T-helper 22 cell (primary cell): ENCODE results near the gene CTIF.

Experiments used
- DNase-seq: peaks from one replicate; pipeline ENCODE4 v3.0.0-alpha.2; 2020; ENCODE audit warnings: low read depth

CTIF gene

DNA sequence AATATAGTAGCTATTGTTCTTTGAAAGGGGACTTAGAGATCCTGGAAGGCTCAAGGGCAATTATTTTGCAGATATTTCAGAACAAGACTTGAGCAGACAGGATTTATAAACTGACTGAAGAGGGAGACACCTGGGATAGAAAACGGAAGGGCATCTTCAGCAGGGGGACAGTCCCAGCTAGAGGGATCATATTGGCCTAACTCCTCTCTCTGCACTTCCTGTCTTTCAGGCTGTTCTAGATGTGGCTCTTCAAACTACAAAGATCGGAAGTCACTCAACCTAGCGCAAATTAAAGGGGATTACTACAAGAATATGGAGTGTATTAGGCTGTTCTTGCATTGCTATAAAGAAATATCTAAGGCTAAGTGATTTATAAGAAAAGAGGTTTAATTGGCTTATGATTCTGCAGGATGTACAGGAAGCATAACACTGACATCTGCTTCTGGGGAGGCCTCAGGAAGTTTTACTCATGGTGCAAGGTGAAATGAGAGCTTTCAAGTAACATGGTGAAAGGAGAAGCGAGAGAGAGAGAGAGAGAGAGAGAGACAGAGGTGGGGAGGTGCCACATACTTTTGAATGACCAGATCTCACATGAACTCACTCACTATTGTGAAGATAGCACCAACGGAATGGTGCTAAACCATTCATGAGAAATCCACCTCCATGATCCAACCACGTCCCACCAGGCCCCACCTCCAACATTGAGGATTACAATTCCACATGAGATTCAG lies 5.3 kb upstream of the CTIF start:
- DNase-seq = no peak

DNA sequence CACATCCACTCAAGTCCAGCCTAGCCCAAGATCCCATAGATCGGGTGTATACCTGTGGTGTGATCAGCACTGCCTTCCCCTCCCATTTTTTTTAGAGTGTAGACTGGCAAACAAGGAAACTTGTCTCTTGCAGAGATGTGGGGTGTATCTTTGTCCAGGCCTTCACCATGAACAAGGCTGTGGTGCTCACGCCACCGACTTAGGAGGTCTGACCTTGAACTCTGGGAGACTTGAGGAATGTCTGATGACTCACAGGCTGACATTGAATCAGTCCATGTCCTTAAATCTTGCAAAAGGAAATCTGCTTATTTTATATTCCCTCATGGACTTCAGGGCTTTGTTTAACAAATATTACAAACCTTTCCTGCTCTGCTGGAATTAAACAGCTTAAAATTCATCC lies 4.5 kb upstream of the CTIF start:
- DNase-seq = no peak

DNA sequence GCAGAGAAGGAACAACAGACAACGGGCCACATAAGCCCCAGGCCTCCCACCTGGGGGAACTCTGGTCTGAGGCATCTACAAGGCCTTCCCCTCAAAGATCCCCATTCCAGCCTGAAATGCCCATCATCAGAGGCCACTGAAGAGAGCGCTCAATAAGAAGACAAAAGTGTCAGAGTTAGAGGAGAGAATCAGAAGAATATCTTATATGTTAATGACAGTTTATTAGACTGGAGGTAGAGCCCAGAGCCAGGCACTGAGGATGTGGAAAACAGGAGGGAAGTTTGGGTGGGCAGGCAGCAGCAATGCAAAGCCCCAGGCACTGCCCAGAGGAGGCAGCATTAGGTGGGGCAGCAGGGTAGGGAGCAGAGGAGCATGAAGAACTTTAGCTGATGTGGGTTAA lies 2.9 kb upstream of the CTIF start:
- DNase-seq = no peak

DNA sequence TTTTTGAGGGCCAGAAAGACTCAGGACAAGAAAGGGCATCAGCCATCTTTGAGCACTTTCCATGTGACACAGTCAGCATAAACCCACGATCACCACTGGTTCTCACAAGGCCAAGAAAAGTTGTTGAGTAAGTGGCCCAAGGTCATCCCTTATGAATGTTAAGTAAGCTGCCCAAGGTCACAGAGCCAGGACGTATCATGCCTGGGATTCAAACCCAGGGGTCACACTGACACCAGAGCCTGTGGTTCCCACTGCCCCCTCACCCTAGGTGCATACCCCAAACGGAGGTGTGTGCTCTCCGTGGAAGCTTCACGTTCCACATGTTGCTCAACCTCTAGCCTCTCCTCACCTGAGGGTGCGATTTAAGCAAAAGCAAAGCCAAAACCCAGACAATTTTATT lies 2.3 kb upstream of the CTIF start:
- DNase-seq = no peak

DNA sequence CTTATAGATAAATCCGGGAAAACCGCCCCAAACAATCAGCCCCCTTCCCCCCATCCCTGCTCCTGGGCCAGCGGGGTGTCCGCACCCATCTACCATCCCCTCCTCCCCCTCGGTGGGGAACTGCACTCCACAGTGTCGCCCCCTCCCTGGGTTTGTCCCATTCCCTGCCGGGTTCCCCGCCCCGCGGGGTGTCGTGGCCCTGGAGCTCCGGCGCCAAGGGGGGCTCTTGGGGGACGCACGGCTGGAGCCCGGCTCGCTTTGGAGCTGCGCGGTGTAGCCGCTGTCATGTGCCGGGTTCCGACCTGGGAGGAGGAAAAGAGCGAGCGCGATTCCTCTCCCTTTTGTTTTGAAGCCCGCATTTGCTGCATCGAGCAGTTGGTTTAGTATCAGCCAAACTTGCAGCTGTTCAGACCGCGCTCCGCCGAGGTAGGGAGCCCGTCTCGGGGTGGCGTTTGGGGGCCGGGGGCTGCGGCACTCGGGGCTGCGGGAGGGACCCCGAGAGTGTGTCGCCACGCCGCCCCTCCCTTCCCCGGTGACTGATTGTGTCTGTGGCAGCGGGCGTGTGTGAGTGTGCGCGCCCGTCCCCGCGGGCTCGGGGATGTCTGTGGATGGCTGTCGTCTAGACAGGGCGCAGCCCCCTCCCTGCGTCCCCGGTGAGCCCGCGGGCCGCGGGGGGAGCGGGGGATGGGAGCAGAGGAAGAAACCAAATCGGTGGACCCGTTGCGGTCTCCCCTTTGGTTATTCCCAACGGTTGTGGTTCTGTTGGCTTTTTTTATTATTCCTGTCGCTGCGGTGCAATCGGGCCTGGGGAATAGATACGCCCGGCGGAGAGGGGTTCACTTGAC lies 797 bp downstream of the CTIF start:
- DNase-seq = no peak

DNA sequence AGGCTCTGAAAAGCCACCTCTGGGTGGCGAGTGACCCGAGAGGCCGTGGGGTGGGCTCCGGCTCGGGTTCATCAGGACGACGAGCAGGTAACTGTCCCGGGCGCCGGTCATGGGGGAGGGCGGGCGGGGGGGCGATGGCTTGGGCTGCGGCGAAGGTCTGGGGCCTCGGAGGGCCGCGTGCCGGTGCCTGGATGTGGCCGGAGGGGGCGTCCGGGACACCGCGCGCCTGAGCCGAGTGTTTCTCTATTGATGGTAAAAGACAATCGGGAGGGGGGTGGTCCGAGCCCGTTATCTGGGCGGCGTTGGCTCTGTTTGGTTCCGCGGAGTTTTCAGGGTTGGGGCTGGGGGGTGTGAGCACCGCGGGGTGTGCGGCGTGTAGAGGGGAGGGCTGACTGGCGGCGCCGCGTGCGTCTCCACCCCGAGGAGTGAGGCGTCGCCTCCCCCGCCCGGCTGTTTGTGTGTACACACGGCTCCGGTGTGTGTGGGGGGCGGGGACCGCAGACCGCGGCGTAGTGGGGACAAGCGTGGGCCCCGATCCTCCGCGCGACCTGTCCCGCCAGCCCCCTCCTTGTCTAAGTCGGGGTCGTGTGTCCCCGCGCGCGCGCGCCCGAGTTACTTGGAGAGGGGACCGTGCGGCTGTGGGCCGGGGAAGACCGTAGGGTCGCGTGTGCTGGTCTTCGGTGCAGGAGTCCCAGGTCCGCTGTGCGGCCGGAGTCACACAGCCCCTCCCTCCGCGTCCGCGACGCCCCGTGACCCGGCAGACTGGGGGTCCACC lies 1.6 kb downstream of the CTIF start:
- DNase-seq = peak; percentile 17

DNA sequence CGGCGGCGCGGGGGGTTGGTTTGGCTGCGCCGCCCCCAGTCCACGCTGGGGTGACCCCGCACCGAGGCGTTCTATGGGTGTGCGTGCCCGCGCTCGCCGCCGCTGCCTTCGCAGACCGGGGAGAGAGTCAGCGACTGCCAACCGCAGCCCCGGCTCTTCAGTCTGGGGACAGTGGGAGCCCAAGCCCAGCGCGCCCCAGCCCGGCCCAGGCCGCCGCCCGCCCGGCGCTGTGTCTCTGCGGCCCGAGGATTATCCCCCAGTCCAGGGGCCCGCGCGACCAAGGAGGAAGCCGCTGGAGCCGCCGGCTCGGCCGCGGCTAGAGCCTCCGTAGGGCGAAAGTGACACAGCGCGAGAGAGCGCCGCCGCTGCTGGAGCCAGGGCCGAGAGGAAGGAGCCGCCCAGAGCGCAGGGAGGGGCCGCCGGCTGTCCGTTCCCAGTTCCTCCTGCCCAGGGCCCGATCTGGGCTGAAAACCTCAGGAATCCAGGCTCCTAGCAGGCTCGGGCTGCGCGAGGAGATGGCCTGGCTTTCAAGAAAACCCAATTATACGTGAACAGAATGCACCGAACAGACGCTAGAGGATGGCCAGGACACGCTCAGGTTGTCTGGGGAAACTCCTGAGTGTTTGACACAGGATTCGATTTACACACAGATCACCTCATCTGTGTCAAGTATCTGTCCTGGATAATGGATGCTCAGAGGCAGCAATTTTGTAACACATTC lies 2.4 kb downstream of the CTIF start:
- DNase-seq = no peak

DNA sequence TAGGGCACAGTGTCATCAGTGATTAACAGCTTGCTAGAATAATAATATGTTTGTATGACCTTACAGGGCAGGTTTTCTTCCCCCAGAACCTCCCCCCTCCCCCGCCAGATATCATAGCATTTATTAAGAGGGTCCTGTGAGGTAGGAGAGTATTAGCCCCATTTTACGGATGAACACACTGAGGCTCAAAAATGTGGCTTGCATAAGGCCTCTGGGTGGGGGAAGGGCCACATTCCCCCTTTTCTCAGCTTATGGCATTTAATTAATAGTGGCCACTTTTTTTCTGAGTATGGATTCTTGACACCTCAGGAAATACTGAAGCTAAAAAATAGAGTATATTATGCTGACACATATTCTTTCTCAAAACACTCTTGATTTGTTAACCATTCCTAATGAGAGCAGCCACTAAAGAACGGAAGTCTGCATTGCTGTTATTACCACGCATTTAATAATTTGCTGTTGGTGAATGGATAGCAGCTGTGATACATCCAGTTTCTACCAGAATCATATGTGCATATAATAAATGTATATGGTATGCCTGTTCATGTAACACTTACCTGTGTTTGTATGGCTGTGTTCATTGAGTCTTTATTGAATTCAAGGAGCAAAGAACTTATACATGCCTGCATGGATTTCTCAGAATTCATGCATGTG lies 3.0 kb downstream of the CTIF start:
- no peak for DNase-seq

DNA sequence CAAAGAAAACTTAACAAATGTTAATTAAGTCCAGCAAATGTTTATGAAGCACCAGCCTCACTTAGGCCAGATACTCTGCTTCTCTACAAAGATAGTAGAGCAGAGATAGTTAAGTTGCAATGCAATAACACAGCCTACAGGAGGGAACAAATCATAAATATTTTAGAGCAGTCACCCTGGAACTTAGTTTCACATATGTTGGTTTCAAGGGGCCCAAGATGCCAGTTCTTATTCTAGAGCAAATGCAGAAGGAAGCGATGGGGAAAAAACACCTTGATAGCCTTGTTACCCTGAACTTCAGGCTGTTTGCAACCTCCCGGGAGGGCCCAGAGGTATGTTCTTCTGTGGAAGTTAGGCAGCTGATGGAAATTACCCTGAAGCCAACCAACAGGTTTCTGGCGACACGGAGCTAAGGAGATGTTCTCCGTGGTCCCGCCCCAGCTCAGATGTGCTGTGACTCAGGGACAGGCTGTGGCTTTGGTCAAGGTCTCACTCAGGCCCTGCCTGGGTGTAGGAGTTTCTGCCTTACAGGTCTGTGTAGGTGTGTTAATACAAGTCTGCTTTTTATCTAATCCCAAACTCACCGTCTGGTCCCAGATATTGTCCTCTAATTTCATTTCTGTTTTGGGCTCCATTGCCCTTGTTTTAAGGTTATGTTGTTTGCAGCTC lies 3.8 kb downstream of the CTIF start:
- no peak for DNase-seq

DNA sequence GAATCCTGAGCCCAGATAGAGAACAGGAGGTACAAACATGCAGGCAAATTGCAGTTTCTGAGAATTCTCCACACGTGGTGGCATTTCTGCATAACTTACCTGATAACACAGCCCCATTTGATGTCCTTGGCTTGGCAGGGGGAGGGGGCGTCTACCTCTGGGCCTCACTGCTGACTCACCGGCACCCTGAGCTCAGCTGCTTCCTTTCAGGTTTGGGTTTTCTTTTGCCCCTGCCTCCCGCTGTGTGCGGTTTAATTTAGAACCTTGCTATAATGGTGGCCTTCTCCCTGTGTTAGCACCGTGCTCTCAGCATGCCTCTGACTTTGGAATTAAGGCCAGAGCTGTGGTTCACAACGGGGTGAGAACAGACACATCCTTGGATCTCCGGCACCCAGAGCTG lies 4.4 kb downstream of the CTIF start:
- no peak for DNase-seq

DNA sequence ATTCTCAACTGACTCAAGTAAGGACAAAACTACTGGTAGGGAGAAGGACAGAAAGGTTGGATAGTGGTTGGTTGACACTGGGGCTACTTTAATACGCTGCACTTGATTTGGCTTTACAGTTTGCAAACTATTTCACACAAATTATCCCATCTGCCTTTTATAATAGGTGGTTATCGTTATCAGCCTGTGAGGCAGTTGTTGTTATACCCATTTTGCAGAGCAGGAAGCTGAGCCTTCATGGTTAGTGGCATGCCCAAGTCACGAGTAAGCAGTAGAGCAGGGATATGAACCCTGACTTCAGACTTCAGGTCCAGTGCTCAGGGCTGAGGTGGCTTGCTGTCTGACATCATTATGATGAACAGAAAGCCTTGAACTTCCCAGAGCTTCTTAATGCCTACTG lies 5.3 kb downstream of the CTIF start:
- DNase-seq = no peak

DNA sequence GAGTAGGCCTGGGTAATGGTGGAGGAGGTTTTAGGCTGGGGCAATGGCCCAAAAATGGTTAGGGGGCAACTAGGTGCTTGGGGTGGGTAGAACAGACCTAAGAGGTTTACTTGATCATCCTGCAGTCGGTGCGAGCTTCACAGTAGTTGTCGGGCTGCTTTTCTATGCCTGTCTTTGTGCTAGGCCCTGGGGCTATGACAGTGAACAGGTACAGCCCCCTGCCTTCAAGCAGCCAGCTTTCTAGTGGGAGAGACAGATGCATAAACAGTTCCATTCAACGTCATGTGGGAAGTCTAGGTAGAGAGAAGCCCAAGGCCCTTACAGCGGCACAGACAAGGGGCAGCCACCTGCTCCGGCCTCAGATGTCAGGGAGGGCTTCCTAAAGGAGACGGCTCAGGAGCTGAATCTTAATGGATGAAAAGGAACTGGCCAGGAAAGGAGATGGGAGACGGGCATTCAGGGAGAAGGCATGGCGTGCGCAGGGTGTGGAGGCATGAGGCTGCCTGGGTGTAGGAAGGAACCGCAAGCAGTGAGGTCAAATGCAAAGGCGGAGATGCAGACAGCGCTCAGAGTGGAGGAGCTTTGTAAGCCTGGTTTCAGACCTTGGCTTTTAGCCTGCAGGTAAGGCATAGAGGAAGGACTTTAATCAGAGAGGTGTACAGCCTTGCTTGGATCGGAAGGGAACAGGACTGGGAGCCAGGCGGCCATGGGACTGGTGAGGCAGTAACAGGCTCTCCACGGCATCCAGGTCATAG lies 6.0 kb downstream of the CTIF start:
- DNase-seq = no peak

DNA sequence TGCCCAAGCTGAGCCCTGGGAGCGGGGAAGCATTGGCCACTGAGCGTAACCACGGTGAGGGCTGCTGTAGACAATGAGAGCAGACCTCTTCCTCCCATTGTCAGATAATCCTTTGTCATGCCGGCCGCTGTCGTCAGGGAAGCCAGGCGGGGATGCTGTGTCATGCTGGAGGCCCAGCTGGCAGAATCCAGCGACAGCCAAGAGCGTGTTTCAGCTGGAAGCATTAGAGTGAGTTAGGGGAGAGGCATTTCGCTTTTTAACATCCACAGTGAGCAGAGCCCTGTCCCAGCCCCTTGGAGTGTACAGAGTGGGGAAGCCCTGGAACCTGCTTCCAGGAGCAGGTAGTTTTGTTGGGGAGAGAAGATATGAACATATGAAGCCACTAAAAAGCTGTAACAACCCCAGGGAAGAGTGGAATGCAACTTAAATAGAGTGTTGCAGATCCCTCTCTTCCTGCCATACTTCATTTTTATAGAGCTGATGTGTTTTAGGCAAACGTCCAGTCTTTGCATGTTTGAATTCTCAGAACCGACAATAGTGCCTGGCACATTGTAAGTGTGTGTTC lies 7.0 kb downstream of the CTIF start:
- no peak for DNase-seq

DNA sequence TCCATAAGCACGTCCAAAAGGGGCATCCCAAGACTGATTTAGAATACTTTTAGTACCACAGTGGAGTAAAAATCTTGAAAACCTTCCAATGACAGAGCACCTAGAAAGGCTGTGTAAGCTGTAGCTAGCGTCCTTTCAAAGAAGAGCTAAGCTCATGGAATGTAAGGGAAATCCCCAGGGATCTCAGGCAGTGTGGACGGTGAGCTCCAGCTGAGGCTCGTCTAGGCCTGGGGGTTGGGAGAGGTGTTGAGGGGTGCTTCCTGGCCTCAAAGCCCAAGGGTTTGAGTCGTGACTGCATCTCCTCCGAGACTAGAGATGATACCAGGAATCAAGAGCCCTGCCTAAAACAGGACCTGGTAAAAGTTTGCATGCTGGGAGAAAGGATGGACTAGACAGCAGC lies 7.6 kb downstream of the CTIF start:
- no peak for DNase-seq

DNA sequence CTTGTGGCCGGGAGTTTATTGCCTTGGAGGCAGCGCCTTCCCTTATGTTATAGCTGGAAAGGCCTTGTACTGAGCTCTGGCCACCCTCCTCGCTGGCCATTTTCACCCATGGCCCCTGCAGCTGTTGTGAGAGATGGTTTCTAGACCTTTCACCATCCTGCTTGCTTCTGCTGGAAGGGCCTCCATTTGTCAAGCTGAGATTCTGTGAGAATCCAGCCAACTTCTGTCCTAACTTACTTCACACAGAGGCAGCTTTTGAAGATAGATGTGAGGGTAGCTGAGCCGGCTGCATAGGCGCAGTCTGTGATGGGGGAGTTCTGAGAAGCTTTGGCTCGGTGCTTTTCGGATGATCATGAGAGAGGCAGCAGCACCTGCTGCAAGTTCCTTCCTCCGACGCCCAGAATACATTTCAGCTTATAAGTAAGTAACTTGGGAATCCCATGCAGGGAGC lies 8.7 kb downstream of the CTIF start:
- DNase-seq = no peak

DNA sequence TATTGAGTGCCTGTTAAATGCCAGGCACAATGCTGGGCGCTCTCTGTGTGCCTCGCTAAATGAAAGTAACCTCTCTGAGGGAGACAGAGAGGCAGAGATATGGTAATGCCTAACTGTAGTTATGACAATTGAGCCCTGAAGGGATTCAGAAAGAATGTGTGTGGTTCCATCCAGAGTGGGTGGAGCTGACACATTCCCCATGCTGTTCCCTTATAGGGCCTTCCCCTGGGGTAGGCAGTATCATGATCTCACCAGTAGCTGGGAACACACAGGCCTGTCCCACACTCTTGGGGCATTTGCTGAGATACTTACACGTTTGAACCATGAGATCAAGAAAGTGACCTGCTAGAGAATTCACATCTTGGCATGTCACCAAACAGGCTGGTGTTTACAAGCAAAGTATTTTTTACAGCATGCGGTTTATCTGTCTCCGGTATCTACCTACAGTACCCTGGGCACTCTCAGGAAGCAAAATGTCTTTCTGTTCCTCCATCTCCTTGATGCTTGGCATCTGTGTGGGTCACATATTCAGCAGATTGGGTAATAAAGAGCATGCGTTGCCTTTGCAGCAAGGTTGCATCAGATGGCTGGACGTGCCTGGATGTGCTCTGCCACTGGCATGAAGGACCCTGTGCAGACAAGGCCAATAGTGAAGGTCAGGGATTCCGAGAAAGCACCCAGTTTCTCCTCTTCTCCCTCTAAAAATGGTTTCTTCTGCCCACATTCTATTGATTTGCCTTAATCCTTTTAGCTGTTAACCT lies 9.4 kb downstream of the CTIF start:
- DNase-seq = no peak

DNA sequence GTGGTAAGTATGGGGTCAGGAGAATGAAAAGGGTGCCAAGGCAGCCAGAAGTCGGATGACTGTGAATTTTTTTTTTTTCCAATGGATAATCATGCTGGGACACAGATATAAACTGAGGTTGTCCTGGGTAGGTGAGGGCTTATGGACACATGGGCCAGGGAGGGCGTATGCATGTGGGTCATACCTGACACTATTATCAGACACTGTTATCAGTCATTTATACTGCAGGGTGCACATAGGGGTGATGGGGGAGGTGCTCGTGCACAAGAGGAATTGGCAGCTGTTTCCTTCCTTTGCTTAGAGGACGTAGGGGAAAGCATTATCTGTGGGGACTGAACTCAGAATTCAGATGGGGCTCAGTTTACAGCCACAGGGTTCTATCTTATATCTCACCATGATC lies 10.1 kb downstream of the CTIF start:
- DNase-seq = no peak

DNA sequence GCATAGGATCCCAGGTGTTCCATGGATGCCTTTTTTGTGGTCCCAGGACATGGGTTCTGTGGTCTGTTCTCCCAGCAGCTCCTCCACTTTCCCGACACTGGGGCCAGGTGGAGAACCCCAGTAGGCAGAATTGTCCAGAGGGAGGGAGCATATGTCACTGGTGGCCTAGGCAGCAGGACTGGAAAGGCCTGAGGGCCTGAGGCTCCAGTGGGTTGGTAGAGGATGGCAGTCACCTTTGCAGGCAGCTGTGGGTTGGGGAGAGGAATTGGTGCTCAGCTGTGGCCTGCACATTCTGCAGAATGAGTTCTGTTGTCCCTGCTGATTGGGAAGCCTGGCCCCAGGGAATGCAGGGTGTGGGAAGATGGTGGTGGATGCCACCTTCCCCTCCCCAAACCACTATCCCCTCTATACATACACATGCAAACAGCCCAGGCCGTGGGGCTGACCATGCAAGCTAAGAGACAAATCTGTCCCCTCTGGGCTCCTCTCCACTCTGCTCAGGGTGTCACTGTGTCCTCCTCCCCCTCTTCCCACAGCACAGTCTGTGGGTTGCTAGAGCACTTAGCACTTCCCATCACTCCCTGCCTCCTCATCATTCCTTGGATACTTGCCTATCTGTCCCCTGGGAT lies 11.4 kb downstream of the CTIF start:
- no peak for DNase-seq

DNA sequence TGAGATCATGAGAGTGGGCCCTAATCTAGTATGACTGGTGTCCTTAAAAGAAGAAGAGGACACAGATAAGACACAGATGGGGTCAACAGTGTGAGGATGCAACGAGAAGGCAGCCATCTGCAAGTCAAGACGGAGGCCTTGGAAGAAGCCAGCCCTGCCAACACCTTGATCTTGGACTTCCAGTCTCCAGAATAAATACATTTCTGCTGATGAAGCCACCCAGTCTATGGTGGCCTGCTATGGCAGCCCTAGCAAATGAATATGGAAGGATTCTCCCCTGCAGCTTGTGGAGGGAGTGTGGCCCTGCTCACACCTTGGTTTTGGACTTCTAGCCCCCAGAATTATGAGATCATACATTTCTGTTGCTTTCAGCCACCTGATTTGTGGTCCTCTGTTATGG lies 12.3 kb downstream of the CTIF start:
- no peak for DNase-seq
